GM12892 (cell line): ENCODE results near the gene MFNG.

Source experiments
- DNase-seq: peaks from one replicate; pipeline ENCODE4 v3.0.0; 2011; ENCODE audit not compliant: insufficient read length
- FAIRE-seq: peaks from 2 replicates; lab custom pipeline; 2011; peaks lifted over from hg19 to GRCh38; lab: Jason Lieb, UNC
- POLR2A ChIP-seq: IDR thresholded peaks from 2 replicates; pipeline ENCODE4 v1.6.1; 2011; ENCODE audit warnings: low read depth, low read length, control low read depth
- POLR2AphosphoS5 ChIP-seq: IDR thresholded peaks from 2 replicates; pipeline ENCODE4 v1.6.1; 2011; ENCODE audit warnings: low read depth, low read length, control low read depth
- TAF1 ChIP-seq: IDR thresholded peaks from 2 replicates; pipeline ENCODE4 v1.6.1; 2011; ENCODE audit warnings: low read depth, mild to moderate bottlenecking, control low read depth, low read length, borderline replicate concordance

MFNG gene

GRCh38 chr22:37448516-37449127 is 37.6 kb downstream of the MFNG start:
- no peak for FAIRE-seq
- no peak for DNase-seq
- no peak for TF ChIP-seq POLR2AphosphoS5
- no peak for TF ChIP-seq POLR2A
- TF ChIP-seq TAF1: no peak

GRCh38 chr22:37445501-37445900 is 40.7 kb downstream of the MFNG start:
- TF ChIP-seq TAF1 (no peak), POLR2AphosphoS5 (no peak), POLR2A (no peak)
- FAIRE-seq (no peak), DNase-seq (no peak)

GRCh38 chr22:37443977-37444376 is 42.2 kb downstream of the MFNG start:
- TF ChIP-seq TAF1 (no peak), POLR2AphosphoS5 (no peak), POLR2A (no peak)
- no peak for DNase-seq
- FAIRE-seq: no peak

GRCh38 chr22:37443086-37443485 is 43.1 kb downstream of the MFNG start:
- TF ChIP-seq POLR2A (no peak), POLR2AphosphoS5 (no peak), TAF1 (no peak)
- DNase-seq: no peak
- FAIRE-seq: no peak

- no peak for DNase-seq
- FAIRE-seq: no peak
- TF ChIP-seq POLR2AphosphoS5 (no peak), POLR2A (no peak), TAF1 (no peak)
These were observed 43.6 kb downstream of the MFNG start for GRCh38 chr22:37442537-37442936.

DNA sequence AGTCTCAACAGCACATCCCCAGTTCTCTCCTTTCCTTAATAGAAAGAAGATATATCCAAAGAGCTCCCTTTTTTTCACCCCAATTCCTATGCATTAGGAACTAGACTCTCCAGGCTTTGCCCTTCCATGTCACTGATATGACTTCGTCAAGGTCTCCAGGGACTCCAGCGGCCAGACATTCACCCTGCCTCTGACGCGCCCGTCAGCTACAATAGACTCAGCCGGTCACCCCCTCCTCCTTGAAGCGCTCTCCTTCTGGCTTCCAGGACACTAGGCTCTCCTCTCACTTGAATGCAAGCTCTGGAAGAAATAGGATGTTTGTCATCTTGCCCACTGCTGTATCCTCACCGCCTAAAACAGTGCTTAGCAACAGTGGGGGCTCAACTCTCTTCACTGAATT is 44.0 kb downstream of the MFNG start:
- DNase-seq: no peak
- FAIRE-seq: no peak
- TF ChIP-seq POLR2AphosphoS5 (no peak), TAF1 (no peak), POLR2A (no peak)

GRCh38 chr22:37440875-37441274 is 45.3 kb downstream of the MFNG start:
- no peak for DNase-seq
- no peak for FAIRE-seq
- no peak for TF ChIP-seq POLR2A
- TF ChIP-seq TAF1: no peak
- TF ChIP-seq POLR2AphosphoS5: no peak

DNA sequence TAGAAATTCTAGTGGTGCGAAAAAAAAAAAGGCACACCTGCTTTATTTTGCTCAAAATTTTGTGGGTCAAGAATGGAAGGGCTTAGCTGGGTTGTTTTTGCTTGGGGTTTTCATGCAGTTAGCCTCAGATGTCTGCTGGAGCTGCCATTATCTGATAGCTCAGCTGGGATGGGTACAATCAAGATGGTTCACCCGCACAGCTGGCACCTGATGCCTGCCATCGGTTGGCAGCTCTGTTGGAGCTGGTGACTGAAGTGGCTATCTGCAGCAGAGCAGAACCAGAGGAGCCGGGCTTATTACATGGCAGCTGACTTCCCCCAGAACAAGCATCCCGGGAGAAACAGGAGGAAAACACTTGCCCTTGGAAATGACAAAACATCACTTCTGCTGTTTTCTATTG is 46.8 kb downstream of the MFNG start:
- TF ChIP-seq POLR2A (no peak), POLR2AphosphoS5 (no peak), TAF1 (no peak)
- no peak for DNase-seq
- FAIRE-seq: no peak

- FAIRE-seq (no peak), DNase-seq (no peak)
- no peak for TF ChIP-seq TAF1
- TF ChIP-seq POLR2A: no peak
- no peak for TF ChIP-seq POLR2AphosphoS5
These were observed 50.1 kb downstream of the MFNG start for GRCh38 chr22:37435970-37436603.

DNA sequence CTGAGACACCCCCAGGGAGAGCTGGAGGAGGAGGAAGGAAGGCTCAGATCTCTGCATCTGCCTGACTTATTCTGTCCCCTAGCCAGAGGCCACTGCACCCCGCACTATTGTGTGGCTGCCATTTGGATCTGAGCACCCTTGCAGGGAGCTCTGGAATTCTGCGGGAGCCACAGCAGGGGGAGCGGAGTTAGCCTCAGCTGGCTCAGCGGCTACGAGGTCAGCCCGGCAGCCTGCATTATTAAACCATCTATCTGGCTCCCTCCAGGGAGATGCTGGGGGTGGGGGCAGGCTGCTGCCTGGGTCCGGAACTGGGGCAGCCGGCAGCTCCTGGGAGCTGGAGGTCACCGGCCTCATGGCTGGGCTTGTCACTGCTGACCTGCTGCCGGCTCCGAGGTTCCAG is 52.4 kb downstream of the MFNG start:
- DNase-seq (no peak), FAIRE-seq (no peak)
- no peak for TF ChIP-seq POLR2AphosphoS5
- no peak for TF ChIP-seq POLR2A
- no peak for TF ChIP-seq TAF1

DNA sequence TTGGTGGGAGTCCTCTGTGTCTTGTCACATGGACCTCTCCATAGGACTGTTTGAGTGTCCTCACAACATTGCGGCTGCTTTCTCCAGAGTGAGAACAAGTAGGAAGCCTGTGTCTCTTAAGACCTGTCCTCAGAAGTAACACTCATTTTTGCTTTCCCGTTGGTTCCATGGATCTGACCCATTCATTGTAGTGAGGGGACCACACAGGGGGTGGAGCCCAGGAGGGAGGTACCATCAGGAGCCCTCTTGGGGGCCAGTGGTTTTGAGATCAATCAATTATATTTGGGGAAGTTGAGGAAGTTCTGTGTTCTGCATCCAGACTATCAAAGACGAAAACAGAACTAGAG is 53.5 kb downstream of the MFNG start:
- FAIRE-seq (no peak), DNase-seq (no peak)
- TF ChIP-seq POLR2A (no peak), POLR2AphosphoS5 (no peak), TAF1 (no peak)

GRCh38 chr22:37431801-37432707 is 54.1 kb downstream of the MFNG start:
- no peak for FAIRE-seq
- TF ChIP-seq POLR2A: no peak
- TF ChIP-seq POLR2AphosphoS5: no peak
- no peak for TF ChIP-seq TAF1
- DNase-seq: no peak
